ENCODE data around the gene DOCK3. TPM values are rescaled to one million over a fixed set of nuclear protein-coding genes. Genes with fewer than 3 reads are reported as not detected.

Gene DOCK3
- total RNA-seq, 1 experiment from 2014 or later: 0.15 TPM

DNA sequence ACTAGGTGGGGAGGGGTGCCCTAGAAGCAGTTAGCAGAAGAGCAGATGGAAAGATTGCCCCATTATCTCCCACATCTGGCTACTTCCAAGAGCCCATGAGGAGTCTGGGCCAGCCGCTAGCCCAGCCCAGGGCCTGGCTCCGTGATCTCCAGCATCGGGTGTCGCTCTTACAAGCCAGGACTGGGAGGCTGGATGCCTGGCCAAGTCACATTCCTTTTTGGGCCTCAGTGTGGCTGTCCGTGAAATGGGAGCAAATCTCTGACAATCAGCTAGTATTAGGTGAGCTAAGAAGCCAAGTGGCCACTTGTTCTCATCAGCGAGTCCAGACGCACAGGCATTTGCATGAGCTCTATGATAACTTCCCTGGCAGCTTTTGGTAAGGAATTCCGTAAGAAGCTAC is 23.3 kb upstream of the DOCK3 start:
- no peak for ATAC-seq
- H3K4me2 ChIP-seq (ENCODE audit: low read length): no peak overlapping the region
- no peaks in the 10 kb centered on the region for H4K20me1 ChIP-seq (ENCODE audit: low read length)
- no peak for DNase-seq
- H3K27ac ChIP-seq (ENCODE audit: low read length): no peak overlapping the region
- no peaks in the 10 kb centered on the region for H3K9me3 ChIP-seq (ENCODE audit: low read length)
- no peak overlapping the region for H2AFZ ChIP-seq (ENCODE audit: low read length)
- TF ChIP-seq EZH2 (IDR thresholded peaks at IDR 0.05; ENCODE audit: low read length, unreplicated experiment) (no peak), EZH2phosphoT487 (IDR thresholded peaks at IDR 0.05; ENCODE audit: borderline replicate concordance, low read length) (no peak)
- TF ChIP-seq, protein P1, sequence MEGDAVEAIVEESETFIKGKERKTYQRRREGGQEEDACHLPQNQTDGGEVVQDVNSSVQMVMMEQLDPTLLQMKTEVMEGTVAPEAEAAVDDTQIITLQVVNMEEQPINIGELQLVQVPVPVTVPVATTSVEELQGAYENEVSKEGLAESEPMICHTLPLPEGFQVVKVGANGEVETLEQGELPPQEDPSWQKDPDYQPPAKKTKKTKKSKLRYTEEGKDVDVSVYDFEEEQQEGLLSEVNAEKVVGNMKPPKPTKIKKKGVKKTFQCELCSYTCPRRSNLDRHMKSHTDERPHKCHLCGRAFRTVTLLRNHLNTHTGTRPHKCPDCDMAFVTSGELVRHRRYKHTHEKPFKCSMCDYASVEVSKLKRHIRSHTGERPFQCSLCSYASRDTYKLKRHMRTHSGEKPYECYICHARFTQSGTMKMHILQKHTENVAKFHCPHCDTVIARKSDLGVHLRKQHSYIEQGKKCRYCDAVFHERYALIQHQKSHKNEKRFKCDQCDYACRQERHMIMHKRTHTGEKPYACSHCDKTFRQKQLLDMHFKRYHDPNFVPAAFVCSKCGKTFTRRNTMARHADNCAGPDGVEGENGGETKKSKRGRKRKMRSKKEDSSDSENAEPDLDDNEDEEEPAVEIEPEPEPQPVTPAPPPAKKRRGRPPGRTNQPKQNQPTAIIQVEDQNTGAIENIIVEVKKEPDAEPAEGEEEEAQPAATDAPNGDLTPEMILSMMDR (conservative IDR thresholded peaks at IDR 0.05; ENCODE audit: low read depth, low read length): no peak
- CTCF ChIA-PET: interaction anchor here (4.4 kb wide), 1 partner anchor 35 kb away, joined by 40 read pairs; the partner anchor contains the start of gene MAPKAPK3
- H3K79me2 ChIP-seq (ENCODE audit: low read length): no peaks in the 10 kb centered on the region
- no TSS peak for BruUV-seq (replicated peaks)
- intact Hi-C loops (cut with micrococcal nuclease): no loop called here
- H3K27me3 ChIP-seq (ENCODE audit: low read length): no peaks in the 10 kb centered on the region
- no peaks in the 10 kb centered on the region for H3F3A ChIP-seq (ENCODE audit: low read length, unreplicated experiment)
- no peak overlapping the region for H3K4me3 ChIP-seq (ENCODE audit: low read length)
- no peaks in the 10 kb centered on the region for H3K9me2 ChIP-seq (replicated peaks; ENCODE audit: low read length)
- POLR2A ChIA-PET (ENCODE audit: unreplicated experiment): no interaction called here
- no peaks in the 10 kb centered on the region for H3K4me1 ChIP-seq (ENCODE audit: insufficient read depth, low read length)
- H3K9ac ChIP-seq (ENCODE audit: low read length): no peak overlapping the region
- peaks cover 15% of the 10 kb centered on the region; the same call in 1 of the 2 replicates for H3K36me3 ChIP-seq (ENCODE audit: low read depth, low read length)

DNA sequence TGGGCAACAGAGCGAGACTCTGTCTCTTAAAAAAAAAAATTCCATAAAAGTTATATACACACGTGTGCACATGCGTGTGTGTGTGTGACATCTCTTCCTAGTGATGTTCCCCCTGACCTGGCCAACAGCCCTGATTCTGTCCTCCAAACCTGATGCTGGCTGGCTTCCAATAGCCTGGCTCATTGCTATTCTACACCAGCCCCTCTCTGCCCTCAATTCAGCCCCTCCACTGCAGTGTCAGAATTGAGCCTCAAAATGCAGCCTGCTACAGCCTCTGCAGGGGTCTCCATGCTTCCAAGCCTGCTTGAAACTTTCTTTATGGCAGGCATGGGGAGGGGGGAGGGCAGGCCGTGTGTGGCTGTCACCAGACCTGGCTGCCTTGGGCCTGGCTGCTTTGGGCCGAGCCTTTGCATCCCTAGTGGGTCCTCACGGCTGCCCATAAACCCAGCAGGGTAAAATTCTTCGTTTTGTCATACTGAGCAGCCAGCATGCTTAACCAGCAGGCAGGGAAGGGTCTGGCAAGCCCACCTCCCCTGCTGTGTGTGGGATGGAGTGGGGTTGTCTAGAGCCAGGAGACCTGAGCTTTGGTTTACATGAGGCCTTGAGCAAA is 22.7 kb upstream of the DOCK3 start:
- Histone ChIP-seq H4K20me1 (ENCODE audit: low read length) (no peaks in the 10 kb centered on the region), H3K27me3 (ENCODE audit: low read length) (no peaks in the 10 kb centered on the region), H3K9ac (ENCODE audit: low read length) (no peak overlapping the region), H3K36me3 (ENCODE audit: low read depth, low read length) (peaks cover 11% of the 10 kb centered on the region; the same call in 1 of the 2 replicates), H3K4me2 (ENCODE audit: low read length) (no peak overlapping the region), H3K79me2 (ENCODE audit: low read length) (no peaks in the 10 kb centered on the region), H3K4me1 (ENCODE audit: insufficient read depth, low read length) (no peaks in the 10 kb centered on the region), H2AFZ (ENCODE audit: low read length) (no peak overlapping the region), H3K9me3 (ENCODE audit: low read length) (no peaks in the 10 kb centered on the region), H3K4me3 (ENCODE audit: low read length) (no peak overlapping the region), H3K9me2 (replicated peaks; ENCODE audit: low read length) (no peaks in the 10 kb centered on the region), H3K27ac (ENCODE audit: low read length) (no peak overlapping the region), H3F3A (ENCODE audit: low read length, unreplicated experiment) (no peaks in the 10 kb centered on the region)
- TF ChIP-seq EZH2phosphoT487 (IDR thresholded peaks at IDR 0.05; ENCODE audit: borderline replicate concordance, low read length) (no peak), EZH2 (IDR thresholded peaks at IDR 0.05; ENCODE audit: low read length, unreplicated experiment) (no peak)
- TF ChIP-seq, protein P1 (conservative IDR thresholded peaks at IDR 0.05; ENCODE audit: low read depth, low read length): no peak
- no TSS peak for BruUV-seq (replicated peaks)
- intact Hi-C loops (cut with micrococcal nuclease): loop anchor here (1.0 kb wide), 1 partner anchor 36 kb away; no protein-coding TSS in a partner anchor
- ATAC-seq (no peak), DNase-seq (no peak)
- ChIA-PET CTCF (interaction anchor here (0.5 to 4.4 kb wide), 7 partner anchors 8 to 1990 kb away, joined by 3 to 40 read pairs (median 3); partner anchors contain the start of gene MAPKAPK3), POLR2A (ENCODE audit: unreplicated experiment) (no interaction called here)

DNA sequence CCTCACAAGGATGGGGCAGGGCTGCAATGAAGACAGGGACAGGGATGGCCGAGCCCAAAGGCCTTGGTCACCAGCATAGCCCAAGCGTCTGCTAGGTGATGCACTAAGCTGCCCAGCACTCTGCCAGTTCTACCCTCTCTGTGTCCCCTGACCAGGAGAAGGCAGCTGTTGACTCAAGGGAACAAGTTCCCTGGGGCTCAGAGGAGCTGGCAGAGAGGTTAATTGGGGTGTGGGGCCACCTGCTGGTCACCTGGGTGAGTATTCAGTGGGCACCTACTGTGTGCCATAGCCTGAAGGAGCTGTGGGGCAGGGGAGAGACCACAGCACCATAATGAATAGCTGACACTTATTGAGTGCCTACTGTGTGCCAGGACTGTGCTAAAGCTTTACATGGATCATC is 22.0 kb upstream of the DOCK3 start:
- no peaks in the 10 kb centered on the region for H3F3A ChIP-seq (ENCODE audit: low read length, unreplicated experiment)
- no peak overlapping the region for H2AFZ ChIP-seq (ENCODE audit: low read length)
- H3K4me1 ChIP-seq (ENCODE audit: insufficient read depth, low read length): no peaks in the 10 kb centered on the region
- H3K9me3 ChIP-seq (ENCODE audit: low read length): no peaks in the 10 kb centered on the region
- H3K4me2 ChIP-seq (ENCODE audit: low read length): no peak overlapping the region
- no peaks in the 10 kb centered on the region for H4K20me1 ChIP-seq (ENCODE audit: low read length)
- no peaks in the 10 kb centered on the region for H3K27me3 ChIP-seq (ENCODE audit: low read length)
- TF ChIP-seq, protein P1 (conservative IDR thresholded peaks at IDR 0.05; ENCODE audit: low read depth, low read length): peak; percentile 81
- no peak for TF ChIP-seq EZH2phosphoT487 (IDR thresholded peaks at IDR 0.05; ENCODE audit: borderline replicate concordance, low read length)
- no peak for TF ChIP-seq EZH2 (IDR thresholded peaks at IDR 0.05; ENCODE audit: low read length, unreplicated experiment)
- no TSS peak for BruUV-seq (replicated peaks)
- ATAC-seq (peak; percentile 80), DNase-seq (peak; percentile 76)
- intact Hi-C loops (cut with micrococcal nuclease): loop anchor here (1.0 kb wide), 1 partner anchor 36 kb away; no protein-coding TSS in a partner anchor
- ChIA-PET POLR2A (ENCODE audit: unreplicated experiment) (no interaction called here), CTCF (interaction anchor here (0.7 to 4.4 kb wide), 9 partner anchors 8 to 1989 kb away, joined by 3 to 40 read pairs (median 3); partner anchors contain the start of genes CISH and MAPKAPK3)
- no peaks in the 10 kb centered on the region for H3K79me2 ChIP-seq (ENCODE audit: low read length)
- no peak overlapping the region for H3K27ac ChIP-seq (ENCODE audit: low read length)
- no peak overlapping the region for H3K4me3 ChIP-seq (ENCODE audit: low read length)
- no peak overlapping the region for H3K9ac ChIP-seq (ENCODE audit: low read length)
- H3K36me3 ChIP-seq (ENCODE audit: low read depth, low read length): peaks cover 7% of the 10 kb centered on the region; the same call in 1 of the 2 replicates
- no peaks in the 10 kb centered on the region for H3K9me2 ChIP-seq (replicated peaks; ENCODE audit: low read length)

Measured in PC-3 (cell line).